Activated T-cell treated with anti-CD3 and anti-CD28 coated beads, Interleukin-2, amount 50 U/mL, for 72 hours (primary cell): ENCODE measurements around the gene MRPL2. TPM values are rescaled to one million over a fixed set of nuclear protein-coding genes. Genes with fewer than 3 reads are reported as not detected.
"Not testable (repeated sequence)": the region's sequence is repeated elsewhere in the genome, so short reads cannot be mapped to it uniquely, and the experiment has no call there.

Experiments
- ATAC-seq, 2 donors: fragments of 150-1000 bp; cut with Tn5 transposase; replicated peaks in 1 of 2; 2 replicates each; pipeline ENCODE4 v1.10.0; 2021; ENCODE audit warnings: moderate library complexity in 2 of 2, mild to moderate bottlenecking in 1 of 2
- DNase-seq, 2 donors: peaks; one replicate each; pipeline ENCODE4 v3.0.0; 2021 to 2022; ENCODE audit warnings: mixed read lengths in 1 of 2
- H3K27ac Mint-ChIP-seq: one replicate; pipeline ENCODE4 v1.8.0; 2022; ENCODE audit warnings: mild to moderate bottlenecking, moderate library complexity, mixed read lengths
- H3K27me3 Mint-ChIP-seq: one replicate; pipeline ENCODE4 v1.8.0; 2022; ENCODE audit warnings: low read depth, mixed read lengths
- H3K36me3 Mint-ChIP-seq, 2 donors: one replicate each; pipeline ENCODE4 v1.8.0; 2022; ENCODE audit warnings: mixed read lengths in 2 of 2, mild to moderate bottlenecking in 1 of 2; ENCODE audit not compliant: insufficient read depth in 2 of 2
- H3K4me1 Mint-ChIP-seq: one replicate; pipeline ENCODE4 v1.8.0; 2022; ENCODE audit warnings: low read depth, mixed read lengths
- H3K4me3 Mint-ChIP-seq, 2 donors: one replicate each; pipeline ENCODE4 v1.8.0; 2022; ENCODE audit warnings: mild to moderate bottlenecking in 2 of 2, mixed read lengths in 2 of 2, moderate library complexity in 2 of 2
- H3K9me3 Mint-ChIP-seq, 2 donors: one replicate each; pipeline ENCODE4 v1.8.0; 2022; ENCODE audit warnings: mixed read lengths in 2 of 2
- total RNA-seq, 2 donors: library from RNA; stranded (reverse); gene quantifications; one replicate each; pipeline ENCODE4 v1.2.3, GENCODE V29; 2022

The MRPL2 gene
- total RNA-seq, 2 donors from 2014 or later, result 85.0 to 85.7 TPM

- DNase-seq (no peak), ATAC-seq (no peak)
- no peak overlapping the region for H3K4me3 Mint-ChIP-seq
Observed at GRCh38 chr6:43091436-43091991, 32.3 kb upstream of the MRPL2 start.

DNA sequence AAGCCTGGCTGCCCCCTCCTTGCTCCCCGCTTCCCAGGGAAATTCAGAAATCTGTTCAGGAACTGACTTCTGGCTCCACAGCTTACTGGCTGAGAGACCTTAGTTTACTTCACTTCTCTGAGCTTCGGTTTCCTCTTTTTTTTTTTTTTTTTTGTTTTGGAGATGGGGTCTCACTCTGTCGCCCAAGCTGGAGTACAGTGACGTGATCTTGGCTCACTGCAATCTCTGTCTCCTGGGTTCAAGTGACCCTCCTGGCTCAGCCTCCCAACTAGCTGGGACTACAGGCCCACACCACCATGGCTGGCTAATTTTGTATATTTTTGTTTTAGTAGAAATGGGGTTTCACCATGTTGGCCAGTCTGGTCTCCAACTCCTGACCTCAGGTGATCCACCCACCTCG, 31.8 kb upstream of the MRPL2 start:
- peaks cover 30% of the 10 kb centered on the region for H3K4me1 Mint-ChIP-seq
- no peaks in the 10 kb centered on the region for H3K36me3 Mint-ChIP-seq
- no peaks in the 10 kb centered on the region for H3K9me3 Mint-ChIP-seq
- ATAC-seq (no peak), DNase-seq (no peak)
- no peaks in the 10 kb centered on the region for H3K27me3 Mint-ChIP-seq
- H3K27ac Mint-ChIP-seq, result no peak overlapping the region
- H3K4me3 Mint-ChIP-seq, result no peak overlapping the region

More at GRCh38 chr6:43091436-43091991, 32.3 kb upstream of the MRPL2 start:
- Mint-ChIP-seq H3K36me3 (no peaks in the 10 kb centered on the region), H3K27ac (no peak overlapping the region), H3K27me3 (no peaks in the 10 kb centered on the region), H3K9me3 (no peaks in the 10 kb centered on the region), H3K4me1 (peaks cover 27% of the 10 kb centered on the region)

GRCh38 chr6:43090559-43090956, 31.3 kb upstream of the MRPL2 start:
- peaks cover 29% of the 10 kb centered on the region for H3K4me1 Mint-ChIP-seq
- no peaks in the 10 kb centered on the region for H3K27me3 Mint-ChIP-seq
- no peak overlapping the region for H3K27ac Mint-ChIP-seq
- no peak for DNase-seq
- no peaks in the 10 kb centered on the region for H3K9me3 Mint-ChIP-seq
- H3K4me3 Mint-ChIP-seq, result no peak overlapping the region
- H3K36me3 Mint-ChIP-seq, result no peaks in the 10 kb centered on the region
- ATAC-seq, result no peak

GRCh38 chr6:43089874-43090558, 30.8 kb upstream of the MRPL2 start:
- Mint-ChIP-seq H3K36me3 (no peaks in the 10 kb centered on the region), H3K4me3 (no peak overlapping the region), H3K4me1 (peaks cover 26% of the 10 kb centered on the region), H3K9me3 (no peaks in the 10 kb centered on the region), H3K27ac (no peak overlapping the region), H3K27me3 (no peaks in the 10 kb centered on the region)
- ATAC-seq (no peak), DNase-seq (no peak)

- no peak overlapping the region for H3K27ac Mint-ChIP-seq
- no peak overlapping the region for H3K4me3 Mint-ChIP-seq
- no peaks in the 10 kb centered on the region for H3K36me3 Mint-ChIP-seq
- no peaks in the 10 kb centered on the region for H3K9me3 Mint-ChIP-seq
- peaks cover 26% of the 10 kb centered on the region for H3K4me1 Mint-ChIP-seq
- ATAC-seq, result no peak
- DNase-seq, result no peak
- no peaks in the 10 kb centered on the region for H3K27me3 Mint-ChIP-seq
Observed at GRCh38 chr6:43089467-43089866, 30.2 kb upstream of the MRPL2 start.

- Mint-ChIP-seq H3K27me3 (no peaks in the 10 kb centered on the region), H3K4me3 (no peak overlapping the region), H3K36me3 (no peaks in the 10 kb centered on the region), H3K4me1 (peaks cover 24% of the 10 kb centered on the region), H3K27ac (no peak overlapping the region), H3K9me3 (no peaks in the 10 kb centered on the region)
- DNase-seq (no peak), ATAC-seq (peak; percentile 16 to 45)
Observed at GRCh38 chr6:43088654-43089056, 29.4 kb upstream of the MRPL2 start.

DNA sequence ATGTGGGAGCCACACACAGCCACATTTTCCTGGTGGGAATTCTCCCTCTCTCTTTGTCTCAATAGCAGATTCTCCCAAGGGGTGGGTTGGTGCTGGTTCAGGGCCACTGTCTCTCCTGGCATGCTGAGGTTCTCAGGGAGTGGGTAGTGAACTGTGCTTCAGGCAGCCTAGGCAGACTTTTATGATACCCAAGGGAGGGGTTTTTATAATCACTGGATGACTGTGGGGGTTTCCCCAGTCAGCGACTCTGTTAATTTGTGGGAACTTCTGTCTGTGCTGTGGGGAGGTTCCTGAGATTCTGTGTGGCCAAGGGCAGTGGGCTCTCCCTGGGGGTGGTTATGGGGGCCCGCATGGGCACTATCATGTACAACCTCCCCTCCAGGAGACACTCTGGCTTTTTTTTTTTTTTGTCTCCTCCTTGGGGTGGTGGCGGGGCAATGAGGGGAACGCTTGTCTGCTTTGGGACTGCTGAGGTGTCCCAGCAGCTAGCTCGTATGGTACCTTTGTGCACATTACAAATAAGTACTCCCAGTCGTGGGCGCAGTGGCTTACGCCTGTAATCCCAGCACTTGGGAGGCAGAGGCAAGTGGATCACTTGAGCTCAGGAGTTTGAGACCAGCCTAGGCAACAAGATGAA, 26.9 kb upstream of the MRPL2 start:
- H3K27me3 Mint-ChIP-seq, result peaks cover 2% of the 10 kb centered on the region
- peak overlapping the region in 1 of 2 donors; percentile 29 for H3K4me3 Mint-ChIP-seq
- peak; percentile 29 to 42 for DNase-seq
- peak; percentile 88 to 96 for ATAC-seq
- H3K4me1 Mint-ChIP-seq, result peaks cover 14% of the 10 kb centered on the region
- H3K36me3 Mint-ChIP-seq, result no peaks in the 10 kb centered on the region
- H3K9me3 Mint-ChIP-seq, result no peaks in the 10 kb centered on the region
- no peak overlapping the region for H3K27ac Mint-ChIP-seq

- ATAC-seq (no peak), DNase-seq (no peak)
- H3K4me3 Mint-ChIP-seq, result no peak overlapping the region
- no peaks in the 10 kb centered on the region for H3K36me3 Mint-ChIP-seq
- H3K9me3 Mint-ChIP-seq, result no peaks in the 10 kb centered on the region
- H3K27ac Mint-ChIP-seq, result no peak overlapping the region
- peaks cover 11% of the 10 kb centered on the region for H3K27me3 Mint-ChIP-seq
- peaks cover 14% of the 10 kb centered on the region for H3K4me1 Mint-ChIP-seq
Observed at GRCh38 chr6:43082806-43083655, 23.8 kb upstream of the MRPL2 start.

GRCh38 chr6:43081922-43082321, 22.7 kb upstream of the MRPL2 start:
- not testable (repeated sequence) for H3K4me3 Mint-ChIP-seq, DNase-seq, H3K27ac Mint-ChIP-seq, ATAC-seq, H3K36me3 Mint-ChIP-seq, H3K9me3 Mint-ChIP-seq
- Mint-ChIP-seq H3K27me3 (peaks cover 22% of the 10 kb centered on the region), H3K4me1 (peaks cover 13% of the 10 kb centered on the region)

DNA sequence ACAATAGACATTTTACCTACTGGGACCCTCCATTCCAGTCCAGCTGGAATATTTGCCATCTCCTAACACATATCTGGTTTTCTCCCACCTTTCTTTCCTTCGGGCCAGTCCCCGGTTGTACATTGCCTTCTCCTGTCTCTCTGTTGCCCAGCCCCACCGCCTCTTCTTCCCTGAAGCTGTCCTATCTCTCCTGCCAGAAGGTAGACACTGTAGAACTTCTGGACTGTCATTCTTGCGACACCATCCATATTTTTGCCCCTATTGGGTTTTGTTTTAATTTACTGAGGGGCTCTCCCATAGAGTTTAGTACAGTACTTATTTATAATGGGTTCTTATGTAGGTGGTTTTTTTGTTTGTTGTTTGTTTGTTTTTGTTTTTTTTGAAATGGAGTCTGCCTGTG, 21.8 kb upstream of the MRPL2 start:
- Mint-ChIP-seq H3K4me1 (peaks cover 4% of the 10 kb centered on the region), H3K36me3 (no peaks in the 10 kb centered on the region), H3K4me3 (no peak overlapping the region), H3K9me3 (no peaks in the 10 kb centered on the region), H3K27ac (no peak overlapping the region), H3K27me3 (peaks cover 25% of the 10 kb centered on the region)
- no peak for DNase-seq
- no peak for ATAC-seq

GRCh38 chr6:43078691-43079090, 19.5 kb upstream of the MRPL2 start:
- no peak overlapping the region for H3K27ac Mint-ChIP-seq
- H3K27me3 Mint-ChIP-seq, result peaks cover 25% of the 10 kb centered on the region
- DNase-seq (no peak), ATAC-seq (no peak)
- no peaks in the 10 kb centered on the region for H3K9me3 Mint-ChIP-seq
- H3K4me1 Mint-ChIP-seq, result no peaks in the 10 kb centered on the region
- H3K4me3 Mint-ChIP-seq, result no peak overlapping the region
- H3K36me3 Mint-ChIP-seq, result no peaks in the 10 kb centered on the region

DNA sequence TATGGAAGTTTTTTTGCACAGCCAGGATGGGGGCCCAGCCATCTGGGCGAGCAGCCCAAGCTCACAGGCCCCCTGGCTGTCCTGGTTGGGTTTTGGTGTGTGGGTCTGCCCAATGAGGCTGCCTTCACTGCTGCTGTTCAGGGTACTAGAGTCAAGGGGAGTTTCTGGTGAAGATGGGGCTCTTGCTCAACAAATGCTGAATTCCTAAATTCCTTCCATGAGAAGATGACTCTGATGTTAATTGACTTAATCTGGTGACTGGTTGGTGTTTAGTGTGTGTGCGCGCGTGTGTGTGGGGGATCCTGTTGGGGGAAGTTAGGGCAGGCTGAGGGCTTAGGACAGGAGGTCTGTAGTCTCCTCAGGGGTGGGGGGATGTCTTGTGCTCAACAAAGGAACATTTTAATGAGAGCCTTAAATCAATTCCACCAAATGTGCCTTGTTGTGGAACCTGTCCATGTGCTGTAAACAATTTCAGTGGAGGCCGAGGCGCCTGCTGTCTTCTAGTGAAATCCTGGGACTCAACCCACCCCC, 18.8 kb upstream of the MRPL2 start:
- no peak overlapping the region for H3K4me3 Mint-ChIP-seq

GRCh38 chr6:43077333-43077809, 18.1 kb upstream of the MRPL2 start:
- H3K36me3 Mint-ChIP-seq, result peaks cover 0 to 2% of the 10 kb centered on the region in 2 donors
- H3K4me3 Mint-ChIP-seq, result peak overlapping the region; percentile 70 to 81
- no peaks in the 10 kb centered on the region for H3K4me1 Mint-ChIP-seq
- no peak overlapping the region for H3K27ac Mint-ChIP-seq
- no peaks in the 10 kb centered on the region for H3K9me3 Mint-ChIP-seq
- no peak for DNase-seq
- peaks cover 25% of the 10 kb centered on the region for H3K27me3 Mint-ChIP-seq
- no peak for ATAC-seq

More for the DNA sequence above, 18.8 kb upstream of the MRPL2 start:
- Mint-ChIP-seq H3K9me3 (no peaks in the 10 kb centered on the region), H3K27ac (no peak overlapping the region), H3K36me3 (no peaks in the 10 kb centered on the region), H3K4me1 (no peaks in the 10 kb centered on the region), H3K27me3 (peaks cover 25% of the 10 kb centered on the region)
- DNase-seq (no peak), ATAC-seq (no peak)
